Trophoblast cell (in vitro differentiated cells and primary cell): ENCODE data around the gene SMAD3.
"Not testable (repeated sequence)": the region's sequence is repeated elsewhere in the genome, so short reads cannot be mapped to it uniquely, and the experiment has no call there.

Experiments
- DNase-seq, 2 donors: peaks; one replicate each; pipeline ENCODE4 v3.0.0-alpha.2; 2016
- H2AFZ ChIP-seq: 2 replicates; pipeline ENCODE4 v1.6.1; 2013; ENCODE audit warnings: low read length, moderate library complexity, mild to moderate bottlenecking; ENCODE audit not compliant: insufficient read depth, poor library complexity
- H2AK5ac ChIP-seq: 2 replicates; pipeline ENCODE4 v1.6.1; 2013; ENCODE audit warnings: mild to moderate bottlenecking, low read length
- H2BK120ac ChIP-seq: 2 replicates; pipeline ENCODE4 v1.6.1; 2013; ENCODE audit warnings: low read length, mild to moderate bottlenecking, moderate library complexity; ENCODE audit not compliant: insufficient read depth, poor library complexity
- H2BK12ac ChIP-seq: 2 replicates; pipeline ENCODE4 v1.6.1; 2013; ENCODE audit warnings: mild to moderate bottlenecking, low read length, moderate library complexity
- H2BK5ac ChIP-seq: 2 replicates; pipeline ENCODE4 v1.6.1; 2013; ENCODE audit warnings: low read length, low read depth, moderate library complexity, mild to moderate bottlenecking; ENCODE audit not compliant: poor library complexity
- H3K14ac ChIP-seq: 2 replicates; pipeline ENCODE4 v1.6.1; 2013; ENCODE audit warnings: mild to moderate bottlenecking, low read length
- H3K18ac ChIP-seq: 2 replicates; pipeline ENCODE4 v1.6.1; 2013; ENCODE audit warnings: mild to moderate bottlenecking, low read length
- H3K23ac ChIP-seq: 2 replicates; pipeline ENCODE4 v1.6.1; 2013; ENCODE audit warnings: low read length
- H3K27ac ChIP-seq: 2 replicates; pipeline ENCODE4 v1.5.1; 2013; ENCODE audit warnings: low read depth, mild to moderate bottlenecking, inconsistent platforms, low read length, moderate library complexity
- H3K27me3 ChIP-seq: 2 replicates; pipeline ENCODE4 v1.6.1; 2013; ENCODE audit warnings: inconsistent platforms, mild to moderate bottlenecking, low read length, moderate library complexity; ENCODE audit not compliant: insufficient read depth
- H3K36me3 ChIP-seq, 2 experiments: 1 replicate in 1 of 2; 2 replicates in 1 of 2; pipeline ENCODE4 v1.6.1; 2013; ENCODE audit warnings: low read length in 2 of 2, mild to moderate bottlenecking in 2 of 2, moderate library complexity in 1 of 2; ENCODE audit not compliant: insufficient read depth in 2 of 2, control insufficient read depth in 1 of 2
- H3K4ac ChIP-seq: 2 replicates; pipeline ENCODE4 v1.6.1; 2013; ENCODE audit warnings: low read depth, mild to moderate bottlenecking, low read length, moderate library complexity
- H3K4me1 ChIP-seq, 2 experiments: 1 replicate in 1 of 2; 2 replicates in 1 of 2; pipeline ENCODE4 v1.6.1; 2013; ENCODE audit warnings: low read length in 2 of 2, mild to moderate bottlenecking in 2 of 2, moderate library complexity in 1 of 2; ENCODE audit not compliant: insufficient read depth in 2 of 2, control insufficient read depth in 1 of 2
- H3K4me2 ChIP-seq: 2 replicates; pipeline ENCODE4 v1.6.1; 2013; ENCODE audit warnings: inconsistent platforms, mild to moderate bottlenecking, low read length, moderate library complexity
- H3K4me3 ChIP-seq: 2 replicates; pipeline ENCODE4 v1.5.1; 2013; ENCODE audit warnings: mild to moderate bottlenecking, low read depth, low read length, inconsistent platforms
- H3K79me1 ChIP-seq: one replicate; pipeline ENCODE4 v1.6.1; 2013; ENCODE audit warnings: low read length
- H3K79me2 ChIP-seq: 2 replicates; pipeline ENCODE4 v1.6.1; 2013; ENCODE audit warnings: low read length, mild to moderate bottlenecking; ENCODE audit not compliant: control insufficient read depth, insufficient read depth, poor library complexity
- H3K9ac ChIP-seq: 2 replicates; pipeline ENCODE4 v1.6.1; 2013; ENCODE audit warnings: mild to moderate bottlenecking, low read length
- H3K9me3 ChIP-seq: 2 replicates; pipeline ENCODE4 v1.6.1; 2013; ENCODE audit warnings: low read depth, mild to moderate bottlenecking, control low read depth, inconsistent platforms, low read length; ENCODE audit not compliant: insufficient read depth
- H4K12ac ChIP-seq: 2 replicates; pipeline ENCODE4 v1.6.1; 2013; ENCODE audit warnings: low read depth, mild to moderate bottlenecking, low read length, moderate library complexity
- H4K8ac ChIP-seq: 2 replicates; pipeline ENCODE4 v1.6.1; 2013; ENCODE audit warnings: low read depth, mild to moderate bottlenecking, low read length, moderate library complexity
- H4K91ac ChIP-seq: one replicate; pipeline ENCODE4 v1.6.1; 2013; ENCODE audit warnings: low read depth, mild to moderate bottlenecking, low read length, moderate library complexity
- WGBS: extraction: QIAGEN DNeasy Blood & Tissue Kit; methylation state at CpG from one replicate; pipeline ENCODE4 v1.1.7; 2013; ENCODE audit warnings: missing lambda C conversion rate; ENCODE audit not compliant: insufficient read length, insufficient coverage; ENCODE audit errors: extremely low coverage; 5-methylcytosine and 5-hydroxymethylcytosine counted together

SMAD3 gene

DNA sequence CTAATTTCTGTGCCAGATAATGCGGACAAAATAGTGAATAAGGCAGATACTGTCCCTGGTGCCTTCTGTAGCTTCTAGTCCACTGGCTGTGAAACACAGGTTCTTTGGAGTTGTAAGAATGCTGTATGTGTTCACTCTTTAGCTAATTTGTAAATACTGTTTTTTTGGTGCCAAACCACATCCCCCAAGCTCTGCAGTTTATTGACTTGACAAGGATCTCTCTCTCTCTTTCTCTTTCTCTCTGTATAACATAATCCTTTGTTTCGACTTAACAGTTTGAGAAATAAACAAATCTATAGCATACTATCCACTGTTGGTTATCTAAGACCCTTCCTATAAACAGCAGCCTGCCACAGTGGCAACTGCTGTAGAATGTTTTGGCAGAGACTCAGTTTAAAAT, 7.6 kb downstream of the SMAD3 start:
- Histone ChIP-seq H2BK5ac (no peak overlapping the region), H3K9ac (no peak overlapping the region), H2AFZ (no peak overlapping the region), H4K12ac (no peak overlapping the region), H3K79me1 (peaks cover 10% of the 10 kb centered on the region), H3K4me3 (no peak overlapping the region), H3K14ac (no peak overlapping the region), H3K27me3 (no peaks in the 10 kb centered on the region), H2AK5ac (no peak overlapping the region), H2BK120ac (no peak overlapping the region), H3K4me1 (peaks cover 28% of the 10 kb centered on the region in 2 experiments), H3K4me2 (no peak overlapping the region), H4K8ac (no peak overlapping the region), H3K18ac (no peak overlapping the region), H3K4ac (no peak overlapping the region), H3K23ac (no peak overlapping the region), H3K9me3 (no peaks in the 10 kb centered on the region), H3K79me2 (peaks cover 3% of the 10 kb centered on the region), H2BK12ac (no peak overlapping the region), H4K91ac (no peak overlapping the region), H3K36me3 (peaks cover 0 to 2% of the 10 kb centered on the region in 2 experiments), H3K27ac (no peak overlapping the region)
- DNase-seq, result no peak
- no CpG with 5 or more reads among the region's 2 CpGs for WGBS

DNA sequence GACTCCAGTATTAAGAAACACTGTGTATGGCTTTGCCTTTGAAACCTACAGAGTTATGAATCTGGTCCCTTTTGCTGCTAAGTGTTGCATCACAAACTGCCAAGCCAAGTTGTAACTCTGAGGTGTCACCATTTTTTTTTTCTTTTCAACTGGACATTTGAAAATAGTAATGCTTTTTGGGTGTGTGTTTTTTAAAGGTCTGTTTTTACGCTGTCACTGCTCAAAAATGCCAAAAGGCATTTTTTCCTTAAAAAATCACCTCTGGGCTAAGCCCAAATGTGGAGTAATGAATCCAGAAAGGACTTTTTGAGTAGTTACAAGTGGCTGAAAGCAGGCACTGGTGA, 9.5 kb downstream of the SMAD3 start:
- no CpG with 5 or more reads among the region's 1 CpG for WGBS
- H3K9me3 ChIP-seq, result no peaks in the 10 kb centered on the region
- no peak overlapping the region for H2BK120ac ChIP-seq
- no peak overlapping the region for H2AK5ac ChIP-seq
- H3K4me1 ChIP-seq, result peaks cover 24 to 25% of the 10 kb centered on the region in 2 experiments
- no peak overlapping the region for H3K4me3 ChIP-seq
- no peak overlapping the region for H3K4ac ChIP-seq
- no peak overlapping the region for H3K4me2 ChIP-seq
- H3K27ac ChIP-seq, result no peak overlapping the region
- H3K79me2 ChIP-seq, result peaks cover 1% of the 10 kb centered on the region
- no peak overlapping the region for H2BK5ac ChIP-seq
- no peak overlapping the region for H4K12ac ChIP-seq
- no peak overlapping the region for H3K18ac ChIP-seq
- peaks cover 10% of the 10 kb centered on the region for H3K79me1 ChIP-seq
- no peak overlapping the region for H3K9ac ChIP-seq
- no peak overlapping the region for H2AFZ ChIP-seq
- DNase-seq, result no peak
- H2BK12ac ChIP-seq, result no peak overlapping the region
- no peak overlapping the region for H4K8ac ChIP-seq
- no peak overlapping the region for H4K91ac ChIP-seq
- H3K27me3 ChIP-seq, result no peaks in the 10 kb centered on the region
- H3K14ac ChIP-seq, result no peak overlapping the region
- H3K36me3 ChIP-seq, result peaks cover 1 to 4% of the 10 kb centered on the region in 2 experiments
- no peak overlapping the region for H3K23ac ChIP-seq

DNA sequence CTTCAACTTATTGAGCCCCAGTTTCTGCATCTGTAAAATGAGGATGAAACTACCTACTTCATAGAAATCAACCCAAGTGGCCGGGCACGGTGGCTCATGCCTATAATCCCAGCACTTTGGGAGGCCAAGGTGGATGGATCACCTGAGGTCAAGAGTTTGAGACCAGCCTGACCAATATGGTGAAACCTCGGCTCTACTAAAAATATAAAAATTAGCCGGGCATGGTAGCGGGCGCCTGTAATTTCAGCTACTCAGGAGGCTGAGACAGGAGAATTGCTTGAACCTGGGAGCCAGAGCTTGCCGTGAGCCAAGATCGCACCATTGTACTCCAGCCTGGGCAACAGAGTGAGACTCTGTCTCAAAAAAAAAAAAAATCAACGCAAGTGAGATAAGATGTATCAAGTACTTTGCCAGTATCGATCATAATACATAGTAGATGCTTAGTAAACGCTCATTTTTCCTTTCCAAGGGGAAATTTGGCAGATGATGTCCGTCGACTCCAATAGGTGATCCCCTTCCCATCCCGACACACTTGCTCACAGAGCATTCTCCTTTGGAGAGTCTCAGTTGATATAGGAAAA, 10.2 kb downstream of the SMAD3 start:
- H3K9me3 ChIP-seq, H3K4ac ChIP-seq, H2BK120ac ChIP-seq, H2AK5ac ChIP-seq, H3K18ac ChIP-seq, H3K4me2 ChIP-seq, H3K27me3 ChIP-seq, H3K36me3 ChIP-seq, H2BK12ac ChIP-seq, H3K23ac ChIP-seq, H3K79me1 ChIP-seq, DNase-seq, H3K79me2 ChIP-seq, H4K8ac ChIP-seq, H2BK5ac ChIP-seq, H4K91ac ChIP-seq, H4K12ac ChIP-seq, H3K27ac ChIP-seq, H3K4me3 ChIP-seq, H3K9ac ChIP-seq, H3K14ac ChIP-seq, H2AFZ ChIP-seq: not testable (repeated sequence)
- WGBS, result no CpG with 5 or more reads among the region's 14 CpGs
- peaks cover 25 to 29% of the 10 kb centered on the region in 2 experiments for H3K4me1 ChIP-seq

DNA sequence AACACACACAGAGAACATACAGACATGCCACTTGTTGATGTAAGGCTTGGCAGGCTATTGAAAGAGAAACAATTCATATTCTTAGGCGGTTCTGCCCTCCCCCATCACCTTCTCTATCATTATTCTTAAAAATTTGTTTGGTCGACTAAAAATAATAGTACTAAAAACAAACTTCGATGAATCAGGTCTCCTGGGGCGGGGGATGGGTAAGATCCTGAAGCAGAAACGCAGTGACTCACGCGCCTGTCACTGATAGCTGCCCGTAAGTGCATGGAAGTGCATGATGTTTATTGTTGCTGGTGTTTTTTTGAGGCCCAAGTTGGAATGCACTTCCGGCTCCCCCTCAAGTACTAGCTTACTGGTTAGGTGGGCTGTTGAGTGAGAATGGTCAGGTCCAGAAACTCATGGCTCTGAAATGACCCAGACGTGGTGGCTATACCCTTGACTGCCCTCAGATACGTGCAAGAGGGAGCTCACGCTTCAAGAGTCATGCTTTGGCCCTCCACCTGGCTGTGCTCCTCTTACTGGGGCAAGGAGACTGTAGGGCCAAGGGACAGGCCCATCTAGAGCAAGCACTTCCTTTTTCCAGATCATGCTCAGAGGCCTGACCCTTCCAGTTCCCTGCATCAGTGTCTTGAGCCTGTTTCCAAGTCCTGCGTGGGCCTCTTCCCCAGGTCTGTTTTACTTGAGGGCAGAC, 10.9 kb downstream of the SMAD3 start:
- Histone ChIP-seq H3K4me1 (peaks cover 26 to 31% of the 10 kb centered on the region in 2 experiments), H3K9me3 (no peaks in the 10 kb centered on the region), H3K4ac (no peak overlapping the region), H2AK5ac (peak overlapping the region; percentile 25), H2BK5ac (no peak overlapping the region), H4K8ac (no peak overlapping the region), H3K9ac (no peak overlapping the region), H3K27ac (no peak overlapping the region), H2AFZ (no peak overlapping the region), H3K14ac (peak overlapping the region; percentile 45), H2BK120ac (peak overlapping the region; percentile 33), H3K36me3 (peaks cover 7 to 8% of the 10 kb centered on the region in 2 experiments), H3K79me2 (peaks cover 1% of the 10 kb centered on the region), H2BK12ac (peak overlapping the region; percentile 51), H3K23ac (no peak overlapping the region), H4K91ac (peak overlapping the region; percentile 40), H3K4me2 (no peak overlapping the region), H4K12ac (no peak overlapping the region), H3K4me3 (no peak overlapping the region), H3K18ac (peak overlapping the region; percentile 21), H3K27me3 (no peaks in the 10 kb centered on the region), H3K79me1 (peaks cover 10% of the 10 kb centered on the region)
- no CpG with 5 or more reads among the region's 13 CpGs for WGBS
- no peak for DNase-seq
